Left renal cortex interstitium (tissue), 4 donors: ENCODE data around the gene SLC49A4. TPM values are rescaled to one million over a fixed set of nuclear protein-coding genes. Genes with fewer than 3 reads are reported as not detected.
"Not testable (repeated sequence)": the region's sequence is repeated elsewhere in the genome, so short reads cannot be mapped to it uniquely, and the experiment has no call there.

Source experiments
- DNase-seq, 4 donors: peaks; one replicate each; pipeline ENCODE4 v3.0.0-alpha.2; 2013; ENCODE audit warnings: low read depth in 4 of 4, low spot score in 2 of 4, missing footprints in 1 of 4
- polyA plus RNA-seq, 4 donors: library from polyadenylated mRNA; unstranded; fragments of 120-200 nt; gene quantifications; one replicate each; pipeline ENCODE4 v1.2.1, GENCODE V29; 2013; ENCODE audit not compliant: insufficient read length in 4 of 4

SLC49A4 gene, protein sequence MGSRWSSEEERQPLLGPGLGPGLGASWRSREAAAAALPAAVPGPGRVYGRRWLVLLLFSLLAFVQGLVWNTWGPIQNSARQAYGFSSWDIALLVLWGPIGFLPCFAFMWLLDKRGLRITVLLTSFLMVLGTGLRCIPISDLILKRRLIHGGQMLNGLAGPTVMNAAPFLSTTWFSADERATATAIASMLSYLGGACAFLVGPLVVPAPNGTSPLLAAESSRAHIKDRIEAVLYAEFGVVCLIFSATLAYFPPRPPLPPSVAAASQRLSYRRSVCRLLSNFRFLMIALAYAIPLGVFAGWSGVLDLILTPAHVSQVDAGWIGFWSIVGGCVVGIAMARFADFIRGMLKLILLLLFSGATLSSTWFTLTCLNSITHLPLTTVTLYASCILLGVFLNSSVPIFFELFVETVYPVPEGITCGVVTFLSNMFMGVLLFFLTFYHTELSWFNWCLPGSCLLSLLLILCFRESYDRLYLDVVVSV
- 10 to 100 TPM; 13.9 to 14.9 (median 14.7) TPM for polyA plus RNA-seq

DNA sequence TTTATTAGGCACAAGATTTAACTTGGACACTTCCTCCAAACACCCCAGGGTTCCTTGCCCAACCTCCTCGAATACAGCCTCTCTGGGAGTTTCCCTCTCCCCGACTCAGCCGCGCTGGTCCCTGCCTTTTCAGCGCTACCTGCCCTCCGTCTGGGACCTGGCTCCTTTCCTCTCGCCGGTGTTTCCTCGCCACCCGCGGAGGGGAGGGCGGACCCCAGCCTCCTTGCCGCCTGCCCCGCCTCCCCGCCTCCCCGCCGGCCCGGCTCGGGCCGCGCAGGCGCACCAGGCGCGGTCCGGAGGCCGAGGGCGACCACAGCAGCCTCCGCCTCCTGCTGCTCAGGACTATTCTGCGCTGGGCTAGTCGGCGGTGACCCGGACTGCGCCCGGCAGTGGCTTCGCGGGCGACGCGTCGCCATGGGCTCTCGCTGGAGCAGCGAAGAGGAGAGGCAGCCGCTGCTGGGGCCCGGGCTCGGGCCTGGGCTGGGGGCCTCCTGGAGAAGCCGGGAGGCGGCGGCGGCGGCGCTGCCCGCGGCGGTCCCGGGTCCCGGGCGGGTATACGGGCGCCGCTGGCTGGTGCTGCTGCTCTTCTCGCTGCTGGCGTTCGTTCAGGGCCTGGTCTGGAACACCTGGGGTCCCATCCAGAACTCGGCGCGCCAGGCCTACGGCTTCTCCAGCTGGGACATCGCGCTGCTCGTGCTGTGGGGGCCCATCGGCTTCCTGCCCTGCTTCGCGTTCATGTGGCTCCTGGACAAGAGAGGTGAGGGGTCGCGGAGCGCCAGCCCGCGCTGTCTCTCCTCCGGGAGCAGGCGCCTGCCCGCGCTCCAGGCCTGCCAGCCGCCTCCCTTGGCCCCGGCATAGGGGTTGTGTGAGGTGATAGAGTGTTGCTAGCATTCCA lies at the start of gene SLC49A4:
TSS of gene SLC49A4 (plus strand) at position 291 of the 895 bp plus-strand sequence. CDS start at position 415, 124 bp downstream.
- DNase-seq, result peak; percentile 66 to 72 (median 70)

DNA sequence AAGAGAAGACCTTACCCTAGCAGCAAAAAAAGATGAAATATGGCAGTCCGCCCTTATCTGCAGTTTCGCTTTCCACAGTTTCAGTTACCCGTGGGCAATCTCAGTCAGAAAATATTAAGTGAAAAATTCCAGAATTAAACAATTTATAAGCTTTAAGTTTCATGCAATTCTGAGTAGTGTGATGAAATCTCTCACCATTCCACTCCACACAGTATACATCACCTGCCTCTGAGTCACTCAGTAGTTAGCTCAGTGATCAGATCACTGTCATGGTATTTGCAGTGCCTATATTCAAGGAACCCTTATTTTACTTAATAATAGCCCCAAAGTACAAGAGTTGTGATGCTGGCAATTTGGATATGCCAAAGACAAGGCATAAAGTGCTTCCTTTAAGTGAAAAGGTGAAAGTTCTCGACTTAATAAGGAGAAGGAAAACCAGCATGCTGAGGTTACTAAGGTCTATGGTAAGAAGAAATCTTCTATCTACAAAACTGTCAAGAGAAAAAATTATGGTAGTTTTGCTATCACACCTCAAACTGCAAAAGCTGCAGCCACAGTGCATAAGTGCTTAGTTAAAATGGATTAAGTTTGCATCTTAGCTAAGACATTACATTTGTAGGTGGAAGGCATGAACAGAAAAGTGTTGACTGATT lies 49.4 kb upstream of the SLC49A4 start:
- no peak for DNase-seq

DNA sequence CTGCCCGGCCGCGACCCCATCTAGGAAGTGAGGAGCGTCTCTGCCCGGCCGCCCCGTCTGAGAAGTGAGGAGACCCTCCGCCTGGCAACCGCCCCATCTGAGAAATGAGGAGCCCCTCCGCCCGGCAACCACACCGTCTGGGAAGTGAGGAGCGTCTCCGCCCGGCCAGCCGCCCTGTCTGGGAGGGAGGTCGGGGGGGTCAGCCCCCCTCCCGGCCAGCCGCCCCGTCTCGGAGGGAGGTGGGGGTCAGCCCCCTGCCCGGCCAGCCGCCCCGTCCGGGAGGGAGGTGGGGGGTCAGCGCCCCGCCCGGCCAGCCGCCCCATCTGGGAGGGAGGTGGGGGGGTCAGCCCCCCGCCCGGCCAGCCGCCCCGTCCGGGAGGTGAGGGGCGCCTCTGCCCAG lies 47.6 kb upstream of the SLC49A4 start:
- DNase-seq, result not testable (repeated sequence)

DNA sequence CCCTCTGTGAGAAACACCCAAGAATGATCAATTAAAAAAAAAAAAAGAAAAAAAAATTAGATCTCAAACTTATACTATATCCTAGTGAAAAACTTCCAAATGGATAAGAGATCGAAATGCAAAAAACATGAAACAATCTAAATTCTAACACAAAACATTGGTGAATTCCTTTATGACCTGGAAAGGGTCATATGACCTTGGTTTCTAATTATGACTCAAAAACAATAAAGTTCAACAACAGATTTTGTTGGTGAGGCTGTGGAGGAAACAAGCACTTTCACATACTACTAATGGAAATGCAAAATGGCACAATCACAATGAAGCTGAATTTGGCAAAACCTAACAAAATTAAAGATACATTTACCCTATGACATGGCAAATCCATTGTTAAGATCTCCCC lies 46.5 kb upstream of the SLC49A4 start:
- no peak for DNase-seq

DNA sequence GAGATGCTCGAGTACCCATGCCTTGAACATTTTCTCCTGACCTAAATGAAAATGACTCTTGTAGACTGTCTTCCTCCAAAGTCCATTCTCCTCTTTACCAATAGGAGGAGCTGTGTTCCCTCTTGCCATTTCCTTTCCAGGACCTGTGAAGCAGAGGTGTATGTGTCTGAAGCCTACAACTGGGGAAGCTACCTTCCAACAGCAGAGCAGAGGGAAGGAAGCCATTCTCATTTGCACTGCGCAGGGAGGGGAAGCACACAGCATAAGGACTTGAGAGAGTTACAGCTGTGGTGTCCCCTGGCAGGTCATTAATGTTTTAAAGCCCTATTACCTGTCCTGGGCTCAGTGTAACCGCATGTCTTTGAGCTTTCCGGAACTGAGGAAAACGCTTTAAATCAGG lies 39.9 kb upstream of the SLC49A4 start:
- peak in 1 of 4 donors; percentile 4 for DNase-seq

DNA sequence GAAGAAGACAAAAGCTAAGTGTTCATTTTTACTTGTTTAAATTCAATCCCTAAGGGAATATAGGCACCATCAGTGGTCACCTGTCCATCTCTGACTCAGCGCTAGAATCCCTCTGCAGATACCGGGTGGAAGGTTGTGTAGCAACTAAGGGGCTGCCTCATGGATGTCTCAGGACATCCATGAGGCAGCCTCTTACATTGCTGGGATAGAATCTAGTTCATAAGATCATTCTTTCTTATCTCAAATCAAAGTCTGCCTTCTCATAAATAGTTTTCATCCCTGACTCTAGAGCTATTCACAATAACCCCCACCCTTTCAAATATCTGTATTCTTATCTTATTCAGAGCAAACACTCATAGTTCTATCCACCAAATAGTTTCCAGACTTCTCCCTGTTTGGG lies 39.4 kb upstream of the SLC49A4 start:
- DNase-seq, result no peak

DNA sequence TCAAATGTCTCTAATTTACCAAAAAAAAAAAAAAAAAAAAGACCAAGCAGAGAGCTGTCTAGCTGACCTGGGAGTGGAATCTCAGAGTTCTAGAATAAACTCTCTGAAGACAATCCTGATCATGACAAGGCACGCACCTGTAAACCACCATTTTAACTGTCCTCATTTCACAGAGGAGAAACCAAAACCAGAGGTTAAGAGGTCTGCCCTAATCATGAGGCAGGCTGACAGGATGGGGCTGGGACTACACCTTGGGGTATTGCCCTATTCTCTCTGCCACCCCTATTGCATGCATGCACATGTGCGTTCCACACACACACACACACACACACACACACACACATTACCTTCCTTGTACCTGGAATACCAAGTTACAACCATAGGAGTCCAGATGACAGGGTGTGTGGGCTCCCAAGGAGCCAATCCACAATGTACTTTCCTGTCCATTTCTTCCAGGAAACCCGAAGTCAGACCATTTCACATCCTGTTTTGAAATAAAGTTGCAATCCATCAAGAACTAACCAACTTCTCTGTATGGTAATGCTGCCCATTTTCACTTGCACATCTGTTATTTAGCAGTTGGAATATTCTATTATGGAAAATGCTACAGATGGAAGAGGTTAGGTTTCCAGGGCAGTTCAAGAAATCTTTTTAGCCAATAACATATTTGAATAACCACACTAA lies 35.9 kb upstream of the SLC49A4 start:
- DNase-seq, result no peak

DNA sequence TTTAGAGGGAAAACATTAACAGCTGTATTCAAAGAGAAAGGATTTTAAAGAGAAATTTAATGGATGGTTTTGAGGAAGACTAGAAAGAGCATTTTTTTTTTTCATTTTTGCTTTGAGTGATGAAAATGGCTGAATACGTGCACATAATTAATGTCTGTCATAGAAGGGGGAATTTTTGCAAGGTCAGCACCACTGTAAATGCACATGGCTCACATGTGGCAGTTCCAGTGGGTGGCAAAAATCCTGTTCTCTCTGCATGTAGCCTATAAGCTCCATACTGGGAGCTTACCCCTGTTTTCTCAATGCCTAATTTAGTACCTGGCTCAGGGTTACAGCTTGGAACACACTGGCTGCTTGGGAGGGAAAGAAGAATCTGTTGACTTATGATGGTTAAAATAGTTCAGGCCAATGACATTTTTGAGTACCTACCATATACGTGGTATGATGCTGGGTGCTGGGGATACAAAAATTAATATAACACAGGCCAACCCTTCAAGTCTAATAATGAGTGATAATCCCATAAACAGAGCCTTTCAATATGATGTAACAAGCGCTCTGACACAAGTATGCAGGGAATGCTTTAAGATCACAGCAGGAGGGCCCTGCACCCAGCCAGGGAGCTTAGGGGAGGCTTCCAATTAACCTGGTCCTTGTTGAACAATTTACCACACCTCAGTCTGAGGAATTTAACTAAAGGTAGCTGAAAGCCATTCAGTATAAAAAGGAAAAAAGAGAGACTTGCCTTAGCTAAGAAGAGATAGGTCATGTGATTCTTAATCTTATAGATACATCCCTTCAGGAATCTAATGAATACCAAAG lies 34.2 kb upstream of the SLC49A4 start:
- no peak for DNase-seq

DNA sequence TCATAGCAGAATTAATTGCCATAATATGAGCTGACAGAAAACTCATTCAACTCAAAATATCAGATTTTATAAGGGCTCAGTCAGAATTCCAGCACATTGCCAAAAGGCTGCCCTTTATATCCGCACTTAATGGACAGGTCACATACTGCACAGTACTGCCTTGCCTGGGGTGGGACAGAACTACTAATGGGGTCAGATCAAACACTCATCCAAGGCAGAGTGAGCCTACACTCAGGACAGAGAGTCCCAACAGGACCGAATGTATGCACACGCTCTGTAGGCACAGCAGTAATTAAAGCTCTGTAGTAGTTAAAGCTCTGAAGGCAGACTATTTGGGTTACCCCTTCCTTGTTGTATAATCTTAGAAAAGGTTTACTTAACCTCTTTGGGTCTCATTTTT lies 28.4 kb upstream of the SLC49A4 start:
- DNase-seq, result no peak

DNA sequence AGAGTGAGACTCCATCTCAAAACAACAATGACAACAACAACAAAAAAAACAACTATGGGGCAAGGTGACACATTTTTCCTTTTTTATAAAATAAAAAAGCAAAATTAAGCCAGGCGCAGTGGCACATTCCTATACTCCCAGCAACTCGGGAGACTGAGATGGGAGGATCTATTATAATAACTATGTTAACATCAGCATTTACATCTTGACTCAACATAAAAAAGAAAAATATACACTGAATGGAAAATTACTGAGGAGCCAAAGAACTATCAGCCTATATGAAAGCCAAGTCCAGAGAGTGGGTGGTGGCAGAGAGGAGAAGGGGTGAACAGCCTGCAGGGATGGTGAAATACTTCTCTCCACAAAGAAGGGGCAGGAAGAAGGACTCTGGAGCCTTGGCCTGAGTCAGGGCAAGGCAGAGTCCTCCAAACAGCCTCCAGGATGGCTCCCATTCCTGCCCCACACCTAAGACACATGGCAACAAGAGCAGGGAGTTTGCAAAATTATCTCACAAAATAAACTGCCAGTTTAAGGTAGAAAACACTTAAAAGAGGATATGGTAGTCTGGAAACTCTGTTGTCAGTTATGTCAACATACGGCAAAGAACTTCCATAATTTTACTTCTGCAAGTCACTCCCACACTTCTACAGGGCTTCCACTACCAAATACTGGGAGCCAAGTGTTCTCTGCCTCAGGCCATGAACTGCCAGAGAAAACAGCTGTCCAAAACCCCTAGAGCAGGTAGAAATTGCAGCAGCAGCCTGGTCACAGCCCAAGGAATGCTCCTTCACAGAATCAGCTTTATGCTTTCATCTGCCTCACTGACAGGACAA lies 27.1 kb upstream of the SLC49A4 start:
- DNase-seq, result no peak

DNA sequence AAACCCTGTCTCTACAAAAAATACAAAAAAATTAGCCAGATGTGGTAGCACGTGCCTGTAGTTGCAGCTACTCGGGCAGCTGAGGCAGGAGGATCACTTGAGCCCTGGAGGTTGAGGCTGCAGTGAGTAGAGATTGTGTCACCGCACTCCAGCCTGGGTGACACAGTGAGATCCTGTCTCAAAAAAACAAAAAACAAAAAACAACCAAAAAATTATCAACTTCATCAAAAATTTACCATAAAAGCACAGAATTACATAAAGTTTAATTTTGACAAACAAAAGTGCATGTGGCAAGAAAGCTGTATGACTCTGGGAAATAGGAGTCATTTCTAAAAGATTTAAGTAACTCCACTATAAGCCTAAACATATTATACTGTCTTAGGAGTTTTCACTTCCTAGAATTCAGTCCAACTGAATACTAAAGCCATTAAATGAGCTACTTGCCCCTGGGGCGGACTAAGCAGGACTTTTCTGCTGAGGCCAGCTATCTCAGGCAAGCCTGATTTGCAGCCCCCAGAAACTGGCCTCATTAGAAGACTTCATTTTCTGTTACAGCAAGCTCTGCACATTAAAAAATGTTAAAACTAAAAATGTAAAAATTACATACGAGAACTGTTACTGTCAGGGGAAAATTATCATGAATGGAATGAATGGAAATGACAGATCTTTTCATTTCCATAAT lies 24.2 kb upstream of the SLC49A4 start:
- DNase-seq, result no peak

DNA sequence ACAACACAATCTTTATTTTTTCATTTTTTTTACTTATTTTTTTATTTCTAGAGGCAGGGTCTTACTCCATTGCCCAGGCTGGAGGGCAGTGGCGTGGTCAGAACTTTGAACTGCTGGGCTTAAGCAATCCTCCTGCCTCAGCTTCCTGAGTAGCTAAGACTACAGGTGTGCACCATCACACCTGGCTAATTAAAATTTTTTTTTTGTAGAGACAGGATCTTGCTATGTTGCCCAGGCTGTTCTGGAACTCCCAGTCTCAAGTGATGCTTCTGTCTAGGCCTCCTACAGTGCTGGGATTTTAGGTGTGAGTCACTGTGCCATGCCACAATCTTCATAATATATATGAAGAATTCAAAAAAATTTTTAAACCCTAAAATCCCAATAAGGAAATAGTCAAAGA lies 22.0 kb upstream of the SLC49A4 start:
- no peak for DNase-seq

DNA sequence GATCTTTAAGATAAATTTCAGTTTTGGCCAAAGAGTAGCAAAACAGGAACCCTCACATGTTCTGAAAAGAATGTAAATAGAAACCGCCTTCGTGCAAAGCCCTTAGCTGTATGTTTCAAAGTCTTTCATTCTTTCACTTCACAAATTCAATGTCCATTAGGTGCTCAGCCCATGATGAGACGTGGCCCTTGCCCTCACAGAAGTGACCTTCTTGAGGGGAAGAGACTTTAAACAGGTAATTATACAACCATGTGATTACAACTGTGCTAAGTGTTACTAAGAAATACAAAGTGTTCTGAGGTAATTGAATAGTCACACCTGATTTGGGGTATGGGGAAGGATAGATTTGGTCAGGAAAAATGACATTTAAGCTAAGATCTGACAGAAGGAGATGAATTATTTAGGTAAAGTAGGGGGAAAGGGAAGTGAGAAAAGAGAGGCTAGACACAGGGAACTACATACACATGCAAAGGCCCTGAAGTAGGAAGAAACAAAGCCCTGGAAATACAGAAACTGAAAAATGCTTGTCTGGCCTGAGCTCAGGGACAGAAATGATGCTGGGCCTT lies 20.8 kb upstream of the SLC49A4 start:
- no peak for DNase-seq

DNA sequence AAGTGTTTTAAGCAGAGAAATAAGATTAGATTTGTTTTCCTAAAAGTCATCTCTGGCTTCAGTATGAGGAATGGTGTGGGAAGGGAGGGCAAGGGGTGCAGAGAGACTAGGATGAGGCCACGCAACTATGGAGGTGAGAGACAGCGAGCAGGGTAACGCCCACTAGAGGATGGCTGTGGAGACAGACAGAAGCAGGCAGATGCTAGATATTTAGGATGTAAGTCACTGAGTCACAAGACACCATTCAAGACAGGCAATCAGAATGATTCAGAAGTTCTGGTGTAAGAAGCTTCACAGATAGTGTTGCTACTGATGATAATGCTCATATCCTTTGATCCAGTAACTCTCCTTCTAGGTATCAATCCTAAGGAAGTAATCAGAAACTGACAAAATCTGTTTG lies 20.3 kb upstream of the SLC49A4 start:
- DNase-seq, result no peak

DNA sequence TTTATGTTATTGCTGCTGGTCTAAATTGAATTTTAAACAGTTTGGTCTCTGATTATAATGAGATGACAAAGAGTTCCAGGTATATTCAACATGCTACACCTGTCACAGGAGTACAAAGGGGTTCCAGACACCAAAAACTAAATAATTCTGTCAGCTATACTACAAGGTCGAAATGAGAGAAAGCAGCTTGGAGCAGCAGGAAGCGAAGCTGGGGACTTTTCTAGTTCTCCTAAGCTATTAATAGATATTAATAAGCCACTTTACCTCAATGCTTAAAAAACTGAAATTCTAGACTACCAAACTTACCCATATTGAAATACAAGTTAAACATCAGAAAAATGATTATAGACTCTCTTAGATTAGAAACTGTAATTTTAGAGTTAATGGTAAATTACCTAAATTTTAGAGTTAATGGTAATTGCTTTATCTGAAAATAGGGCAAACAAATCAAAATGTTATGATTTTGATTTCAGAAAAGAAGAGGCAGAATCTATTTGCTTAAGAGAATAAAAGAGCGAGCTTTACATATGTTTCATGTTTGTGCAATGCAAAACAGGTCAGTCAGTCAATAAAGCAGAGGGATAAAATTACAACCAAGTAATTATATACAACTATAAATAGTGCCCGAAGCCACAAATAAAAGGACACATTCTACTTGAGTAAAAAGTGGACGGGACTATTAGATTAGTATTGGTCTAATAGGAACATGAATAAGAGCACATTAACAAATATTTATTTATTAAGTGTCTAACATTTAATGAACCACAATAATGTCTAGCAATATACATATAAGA lies 18.0 kb upstream of the SLC49A4 start:
- DNase-seq, result no peak

DNA sequence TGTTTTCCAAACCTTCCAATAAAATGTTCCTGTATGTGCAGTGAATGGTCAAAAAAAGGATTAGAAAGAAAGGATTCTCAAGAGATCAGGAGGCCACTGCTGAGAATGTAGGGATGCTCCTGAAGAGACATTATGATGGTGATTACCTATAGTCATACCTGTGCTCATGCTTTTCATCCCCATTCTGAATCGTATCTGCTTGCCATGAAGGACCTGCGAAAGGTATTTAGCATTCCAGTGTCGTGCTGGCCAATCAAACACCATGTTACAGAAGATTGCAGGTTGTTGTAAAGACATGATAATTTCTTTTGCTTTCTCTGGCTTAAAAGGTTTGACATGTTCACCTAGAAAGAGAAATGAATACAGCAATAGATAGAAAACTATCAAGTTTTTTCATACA lies 17.3 kb upstream of the SLC49A4 start:
- no peak for DNase-seq

DNA sequence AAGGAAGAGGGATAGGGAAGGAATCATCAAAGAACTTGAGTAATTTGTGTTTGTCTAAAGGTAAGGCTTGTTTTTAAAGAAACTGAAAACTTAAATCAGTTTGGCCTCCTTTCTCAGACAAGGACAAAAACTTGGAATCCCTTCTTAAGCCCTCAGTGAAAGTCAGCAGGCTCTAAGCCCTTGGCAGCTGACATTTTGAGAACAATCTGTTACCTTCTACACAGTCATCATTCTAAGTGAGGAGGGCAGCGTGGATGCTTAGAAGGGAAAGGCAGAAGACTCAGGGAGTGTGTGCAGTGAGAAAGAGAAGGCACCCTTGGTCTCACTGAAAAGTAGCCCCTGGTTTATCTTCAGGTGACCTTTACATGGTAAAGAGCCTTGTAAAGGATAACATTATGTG lies 12.1 kb upstream of the SLC49A4 start:
- no peak for DNase-seq
